Left cardiac atrium (tissue), 4 donors: ENCODE data around the gene ORMDL1. TPM values are rescaled to one million over a fixed set of nuclear protein-coding genes. Genes with fewer than 3 reads are reported as not detected.
A peak's percentile ranks its signal among the peaks of the same experiment; 100 is the strongest.

Experiments
- ATAC-seq, 2 donors: fragments of 200-7000 bp; cut with Tn5 transposase; one replicate each; pipeline ENCODE4 v1.9.1; 2020; ENCODE audit warnings: mild to moderate bottlenecking in 2 of 2, moderate library complexity in 2 of 2
- DNase-seq: peaks from one replicate; pipeline ENCODE4 v3.0.0-alpha.2; 2020
- intact Hi-C, 2 donors: fragments of 100-400 bp; cut with DNase I; formaldehyde crosslinking; loops; one replicate each; pipeline versions ENCODE4 v1.14.1 to v1.15.1; 2022 to 2023
- long read RNA-seq: library from polyadenylated mRNA; unstranded; transcript quantifications from one replicate; pipeline ENCODE4 v2.0.0, GENCODE V29; 2021
- total RNA-seq, 2 donors: library from RNA; stranded (reverse); fragmentation: NEBNext Ultra II Directional; extraction: Animal tissue kit (Norgen Biotek cat#: 25700); gene quantifications; one replicate each; pipeline ENCODE4 v1.2.1, GENCODE V29; 2021
- donor health status: DM: no; HTN: yes; CAD: no.
- donor health status: DM: no; HTN: yes; CAD: no; lungs with severe emphysema.
- donor health status: DM: yes; HTN: yes; CAD: no.
- donor health status: Dilated cardiomyopathy.

ORMDL1 gene
- total RNA-seq: 10 to 100 TPM; 29.7 to 40.2 TPM
- long read RNA-seq, transcript ORMDL1-201 (3 exons, 2,692 nt): minor isoform, 10 of 50 reads
- long read RNA-seq, transcript ORMDL1-203 (4 exons, 2,009 nt): major isoform, 22 of 50 reads
- long read RNA-seq, transcript ORMDL1-202 (5 exons, 1,137 nt): minor isoform, 7 of 50 reads
- long read RNA-seq, partial matches to known transcripts: 3 of 50 reads
- long read RNA-seq, other reads (novel, unspliced or antisense): 8 of 50 reads

- intact Hi-C loops: loop anchor here in 1 of 2 donors (1.0 kb wide), 1 partner anchor 22 kb away; the partner anchor contains the start of gene OSGEPL1
- ATAC-seq (peak; percentile 99), DNase-seq (peak; percentile 97)
Measured at GRCh38 chr2:189783927-189784867, at the start of gene ORMDL1, which contains the start of gene PMS1. Gene ORMDL1 (minus strand): TSS chr2:189784339. CDS start chr2:189782595, 1,744 bp downstream. Gene PMS1 (plus strand): TSS chr2:189784450. CDS start chr2:189791810, 7,360 bp downstream.

DNA sequence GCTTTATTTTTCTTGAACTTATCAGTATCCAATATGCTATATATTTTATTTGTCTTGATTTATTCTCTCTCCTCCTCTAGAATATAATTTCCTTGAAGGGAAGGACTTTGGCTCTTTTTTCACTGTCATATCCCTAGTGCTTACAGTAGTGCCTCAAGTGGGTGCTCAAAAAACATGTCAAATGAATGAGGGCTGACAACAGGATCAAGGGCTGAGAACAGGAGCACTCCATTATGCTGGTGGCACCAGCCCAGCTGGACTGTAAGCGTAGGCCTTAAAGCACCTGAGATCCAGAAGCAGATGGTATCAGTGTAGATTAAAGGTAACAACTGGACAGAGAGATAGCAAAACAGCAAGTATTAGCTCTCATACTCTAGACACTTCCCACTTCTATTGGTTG, 46.4 kb upstream of the ORMDL1 start:
- ATAC-seq: no peak
- intact Hi-C loops: no loop called here
- no peak for DNase-seq

GRCh38 chr2:189829102-189829833, 45.1 kb upstream of the ORMDL1 start:
- intact Hi-C loops: no loop called here
- ATAC-seq: no peak
- no peak for DNase-seq

DNA sequence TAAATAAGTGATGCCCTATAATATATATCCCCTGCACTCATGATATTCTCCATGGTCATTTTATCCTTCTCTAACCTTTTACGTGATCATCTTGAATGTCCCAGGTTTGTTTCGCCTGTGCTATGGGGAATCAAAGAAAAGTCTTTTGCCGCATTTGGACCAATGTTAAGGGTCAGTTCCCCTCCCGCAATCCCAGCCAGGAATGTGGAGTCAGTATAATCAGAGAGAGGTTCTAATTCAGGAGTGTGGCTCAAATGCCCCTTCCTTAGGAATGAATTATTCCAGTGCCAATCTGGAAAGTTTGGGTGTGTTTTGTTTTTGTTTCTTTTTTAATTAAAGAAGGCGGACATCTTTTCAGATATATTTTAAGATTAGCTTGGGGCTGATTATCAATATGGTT, 41.9 kb upstream of the ORMDL1 start:
- no peak for ATAC-seq
- no peak for DNase-seq
- intact Hi-C loops: no loop called here

DNA sequence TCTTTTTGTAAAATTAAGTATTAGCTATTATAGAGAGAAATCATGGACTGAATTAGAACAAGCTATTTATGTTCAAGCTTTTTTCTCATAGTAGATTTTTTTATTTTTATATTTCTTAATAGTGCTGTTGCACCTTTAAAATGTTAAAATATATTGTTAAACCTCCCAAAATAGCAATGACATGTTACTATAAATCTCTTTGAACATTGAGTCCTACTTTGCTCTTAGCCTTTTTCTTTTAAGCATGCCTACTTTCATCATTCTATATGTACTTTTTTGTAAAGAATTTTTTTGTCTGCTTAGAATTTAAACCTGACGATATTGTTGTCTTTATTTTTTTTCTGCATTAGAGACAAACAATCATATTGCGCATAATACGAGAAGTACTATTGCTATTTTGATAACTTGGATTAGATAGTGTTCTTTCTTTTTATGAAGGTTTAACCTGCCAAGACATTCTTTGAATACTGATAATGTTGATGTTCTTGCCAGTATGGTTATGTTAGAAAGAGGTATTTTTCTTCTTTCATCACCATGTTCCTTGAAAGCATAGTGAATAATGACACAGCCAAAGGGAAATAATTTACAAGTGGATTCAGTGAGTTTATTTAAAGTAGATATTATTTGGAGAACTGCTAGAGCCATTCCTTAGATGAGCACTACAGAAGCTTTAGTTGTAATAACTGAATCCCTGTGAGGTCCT, 40.7 kb upstream of the ORMDL1 start:
- DNase-seq (no peak), ATAC-seq (no peak)
- intact Hi-C loops: no loop called here

- ATAC-seq (no peak), DNase-seq (no peak)
- intact Hi-C loops: no loop called here
Measured at GRCh38 chr2:189821953-189822748, 38.0 kb upstream of the ORMDL1 start.

DNA sequence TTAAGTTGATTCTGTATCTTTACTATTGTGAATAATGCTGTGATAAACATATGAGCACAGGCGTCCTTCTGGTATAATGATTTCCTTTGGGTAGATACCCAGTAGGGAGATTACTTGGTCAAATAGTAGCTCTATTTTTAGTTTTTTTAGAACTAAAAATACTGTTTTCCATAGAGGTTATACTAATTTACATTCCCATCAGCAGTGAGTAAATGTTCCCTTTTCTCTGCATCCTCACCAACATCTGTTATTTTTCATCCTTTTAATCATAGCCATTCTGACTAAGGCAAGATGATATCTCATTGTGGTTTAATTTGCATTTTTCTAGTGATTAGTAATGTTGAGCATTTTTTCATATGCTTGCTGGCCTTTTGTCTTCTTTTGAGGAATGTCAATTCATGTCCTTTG, 35.2 kb upstream of the ORMDL1 start:
- ATAC-seq (no peak), DNase-seq (no peak)
- intact Hi-C loops: no loop called here

- ATAC-seq (no peak), DNase-seq (no peak)
- intact Hi-C loops: no loop called here
Measured at GRCh38 chr2:189818249-189819038, 34.3 kb upstream of the ORMDL1 start.

DNA sequence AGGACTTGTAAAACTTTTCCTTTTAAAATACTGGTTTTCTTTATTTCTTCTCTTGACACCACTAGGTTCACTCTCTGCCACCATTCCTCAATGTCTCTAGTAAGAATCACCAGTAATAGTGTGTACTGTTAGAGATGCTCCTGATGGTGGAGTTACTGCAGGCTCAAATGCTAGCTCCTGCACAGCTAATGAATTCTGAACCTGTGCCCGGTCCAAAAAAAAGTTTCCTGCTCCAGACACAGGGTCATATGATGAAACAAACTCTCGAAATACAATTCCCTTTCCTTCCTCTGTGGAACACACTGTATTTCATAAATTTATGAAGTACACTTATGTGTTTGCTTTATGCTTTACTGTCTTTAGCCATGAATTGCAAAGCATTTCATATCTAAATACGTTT, 19.3 kb upstream of the ORMDL1 start:
- intact Hi-C loops: no loop called here
- ATAC-seq: no peak
- no peak for DNase-seq

DNA sequence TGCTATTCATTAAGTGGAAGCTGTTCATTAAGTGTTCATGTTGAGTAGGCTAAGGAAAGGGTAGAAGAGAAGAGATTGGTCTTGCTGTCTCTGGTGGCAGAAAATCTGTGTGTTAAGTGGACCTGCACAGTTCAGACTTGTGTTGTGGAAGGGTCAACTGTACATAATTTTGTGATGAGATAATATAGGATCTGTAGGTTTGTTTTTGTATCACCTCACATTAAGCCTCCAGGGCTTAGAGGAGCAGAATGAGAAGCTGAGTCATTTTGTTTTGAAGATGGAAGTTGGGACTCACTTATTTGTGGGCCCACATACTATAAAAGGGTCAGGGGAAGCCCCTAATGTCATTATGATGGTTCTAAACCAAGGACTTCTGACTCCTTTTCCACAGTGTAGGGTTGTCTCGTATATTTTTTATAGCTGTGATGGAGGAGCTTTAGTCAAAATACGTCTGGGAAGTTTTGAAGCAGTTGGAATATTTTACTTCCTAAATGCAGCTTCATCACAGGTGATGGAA, 18.3 kb upstream of the ORMDL1 start:
- no peak for ATAC-seq
- DNase-seq: no peak
- intact Hi-C loops: no loop called here

DNA sequence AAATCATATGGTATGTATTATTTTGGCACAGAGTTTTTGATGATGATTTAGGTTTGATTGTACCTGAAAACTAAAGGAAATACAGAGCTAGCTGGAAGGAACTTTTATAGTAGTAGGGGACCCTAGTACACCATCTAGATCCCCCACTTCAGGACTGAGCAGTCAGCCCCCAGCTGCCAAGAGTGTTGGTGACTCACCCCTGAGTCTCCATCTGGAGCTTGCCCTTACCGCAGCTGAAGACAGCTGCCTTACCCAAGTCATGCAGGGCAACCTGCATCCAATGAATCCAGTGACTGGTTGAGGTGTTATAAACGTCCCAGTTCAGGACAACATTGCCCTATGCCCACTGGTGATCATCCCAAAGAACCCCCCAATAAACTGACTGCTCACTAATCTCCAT, 15.4 kb upstream of the ORMDL1 start:
- ATAC-seq (peak in 1 of 2 donors; percentile 74), DNase-seq (no peak)
- intact Hi-C loops: no loop called here

GRCh38 chr2:189799030-189799331, 14.8 kb upstream of the ORMDL1 start:
- intact Hi-C loops: no loop called here
- DNase-seq (no peak), ATAC-seq (no peak)

DNA sequence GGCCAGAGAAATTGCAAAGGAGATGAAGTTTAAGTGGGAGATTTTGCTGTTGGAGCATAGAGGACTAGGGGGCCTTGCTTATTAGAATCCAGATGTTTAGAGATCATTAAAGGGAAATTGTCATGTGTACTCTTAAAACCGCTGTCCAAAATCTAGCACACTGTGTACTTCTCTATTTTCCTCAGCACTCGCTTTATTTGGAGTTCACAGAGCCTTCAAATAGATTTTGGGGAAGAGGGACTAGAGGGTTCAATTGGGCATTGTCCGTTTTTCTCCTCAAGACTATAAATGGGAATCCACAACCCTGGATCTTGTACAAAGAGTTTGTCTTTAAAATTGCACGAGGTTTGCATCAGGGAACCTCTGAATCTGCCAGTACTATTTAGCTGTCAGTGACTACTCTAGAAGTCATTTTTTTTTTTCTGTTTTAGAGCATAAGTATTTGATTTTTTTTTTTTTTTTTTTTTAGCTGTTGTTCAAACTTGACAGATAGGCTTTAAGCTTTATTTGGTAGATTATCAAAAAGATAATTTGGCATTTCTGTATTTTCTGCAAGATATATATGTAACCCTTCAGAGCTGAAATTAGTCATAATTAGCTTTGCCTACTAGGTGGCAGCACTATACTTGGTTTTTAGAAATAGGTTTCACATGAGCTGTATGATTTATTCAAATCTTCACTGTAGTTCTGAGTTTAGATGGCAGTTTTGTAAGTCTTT, 14.3 kb upstream of the ORMDL1 start:
- DNase-seq: no peak
- peak in 1 of 2 donors; percentile 65 for ATAC-seq
- intact Hi-C loops: no loop called here

DNA sequence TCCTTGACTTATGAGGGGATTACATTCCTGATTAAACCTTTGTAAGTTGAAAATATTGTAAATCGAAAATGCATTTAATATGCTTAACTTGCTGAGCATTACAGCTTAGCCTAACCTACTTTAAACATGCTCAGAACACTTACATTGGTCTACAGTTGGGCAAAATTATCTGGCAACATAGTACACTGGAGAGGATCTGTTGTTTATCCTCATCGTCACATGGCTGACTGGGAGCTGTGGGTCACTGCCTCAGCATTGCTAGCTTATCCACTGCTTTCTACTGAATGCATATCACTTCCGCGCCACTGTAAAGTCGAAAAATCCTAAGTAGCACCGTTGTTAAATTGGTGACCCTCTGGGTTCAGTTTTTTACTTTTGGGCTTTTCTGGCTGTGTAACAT, 13.8 kb upstream of the ORMDL1 start:
- DNase-seq (no peak), ATAC-seq (no peak)
- intact Hi-C loops: no loop called here

- DNase-seq (no peak), ATAC-seq (no peak)
- intact Hi-C loops: no loop called here
Measured at GRCh38 chr2:189794310-189794709, 10.2 kb upstream of the ORMDL1 start.

DNA sequence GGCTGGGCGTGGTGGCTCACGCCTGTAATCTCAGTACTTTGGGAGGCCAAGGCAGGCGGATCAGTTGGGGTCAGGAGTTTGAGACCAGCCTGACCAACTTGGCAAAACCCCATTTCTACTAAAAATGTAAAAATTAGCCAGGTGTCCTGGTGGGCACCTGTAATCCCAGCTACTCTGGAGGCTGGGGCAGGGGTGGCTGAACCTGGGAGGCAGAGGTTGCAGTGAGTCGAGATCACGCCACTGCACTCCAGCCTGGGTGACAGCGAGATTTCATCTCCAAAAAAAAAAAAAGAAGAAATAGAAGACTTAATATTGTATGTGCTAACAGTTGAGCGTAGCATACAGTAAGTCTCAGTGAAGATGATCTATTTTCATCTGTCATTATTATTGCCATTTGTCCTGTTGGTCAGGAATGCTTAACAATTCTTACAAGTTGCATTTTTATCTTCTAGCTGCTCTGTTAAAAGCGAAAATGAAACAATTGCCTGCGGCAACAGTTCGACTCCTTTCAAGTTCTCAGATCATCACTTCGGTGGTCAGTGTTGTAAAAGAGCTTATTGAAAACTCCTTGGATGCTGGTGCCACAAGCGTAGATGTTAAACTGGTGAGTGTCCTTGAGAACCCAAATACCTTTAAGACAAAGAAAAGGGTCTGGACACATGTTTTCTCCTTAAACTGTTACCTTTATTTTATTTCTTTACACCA, 7.4 kb upstream of the ORMDL1 start:
- ATAC-seq (no peak), DNase-seq (no peak)
- intact Hi-C loops: no loop called here
